GM21381 (cell line): ENCODE data around the gene AXIN2.
"Not testable (repeated sequence)": the region's sequence is repeated elsewhere in the genome, so short reads cannot be mapped to it uniquely, and the experiment has no call there.

Experiments
- ATAC-seq: cut with Tn5 transposase; IDR thresholded peaks from one replicate; pipeline ENCODE4 v1.9.1; 2021; ENCODE audit warnings: mild to moderate bottlenecking, moderate library complexity; ENCODE audit not compliant: unreplicated experiment

The AXIN2 gene

GRCh38 chr17:65538675-65539529 lies 22.5 kb downstream of the AXIN2 start:
- ATAC-seq: no peak

- no peak for ATAC-seq
Measured at GRCh38 chr17:65537845-65538674, 23.4 kb downstream of the AXIN2 start.

- no peak for ATAC-seq
Measured at GRCh38 chr17:65537343-65537844, 24.1 kb downstream of the AXIN2 start.

- ATAC-seq: no peak
Measured at GRCh38 chr17:65536573-65537342, 24.7 kb downstream of the AXIN2 start.

GRCh38 chr17:65535777-65536572 lies 25.5 kb downstream of the AXIN2 start:
- ATAC-seq: no peak

GRCh38 chr17:65533852-65534457 lies 27.5 kb downstream of the AXIN2 start:
- ATAC-seq: no peak

- no peak for ATAC-seq
Measured at GRCh38 chr17:65533056-65533745, 28.2 kb downstream of the AXIN2 start.

- no peak for ATAC-seq
Measured at GRCh38 chr17:65532101-65532890, 29.2 kb downstream of the AXIN2 start.

- ATAC-seq: no peak
Measured at GRCh38 chr17:65531256-65532100, 30.0 kb downstream of the AXIN2 start.

- ATAC-seq: no peak
Measured at GRCh38 chr17:65530523-65531255, 30.8 kb downstream of the AXIN2 start.

- ATAC-seq: no peak
Measured at GRCh38 chr17:65529761-65530522, 31.5 kb downstream of the AXIN2 start.

GRCh38 chr17:65529040-65529633 lies 32.3 kb downstream of the AXIN2 start:
- ATAC-seq: no peak

- no peak for ATAC-seq
Measured at GRCh38 chr17:65527857-65528591, 33.4 kb downstream of the AXIN2 start.

GRCh38 chr17:65527381-65527780 lies 34.1 kb downstream of the AXIN2 start:
- no peak for ATAC-seq

GRCh38 chr17:65526854-65527253 lies 34.6 kb downstream of the AXIN2 start:
- ATAC-seq: not testable (repeated sequence)
